Activated naive CD4-positive, alpha-beta T cell treated with anti-CD3 and anti-CD28 coated beads for 36 hours (primary cell): ENCODE data around the gene FBLN1. TPM values are rescaled to one million over a fixed set of nuclear protein-coding genes. Genes with fewer than 3 reads are reported as not detected.
"Not testable (repeated sequence)": the region's sequence is repeated elsewhere in the genome, so short reads cannot be mapped to it uniquely, and the experiment has no call there.

ENCODE experiments used
- CTCF ChIA-PET: fragments of 350-600 bp; sonication (Branson Sonifier 250); formaldehyde crosslinking; loops from one replicate; lab custom pipeline; 2021; ENCODE audit warnings: antibody characterized with exemption; lab: Charles Lee
- DNase-seq: peaks from one replicate; pipeline ENCODE4 v3.0.0-alpha.2; 2020
- H3K27ac Mint-ChIP-seq: one replicate; pipeline ENCODE4 v1.8.0; 2021; ENCODE audit warnings: mild to moderate bottlenecking, mixed read lengths
- H3K27me3 Mint-ChIP-seq: one replicate; pipeline ENCODE4 v1.8.0; 2021; ENCODE audit warnings: low read depth, mixed read lengths
- H3K36me3 Mint-ChIP-seq: one replicate; pipeline ENCODE4 v1.8.0; 2021; ENCODE audit warnings: low read depth, mixed read lengths
- H3K4me1 Mint-ChIP-seq: one replicate; pipeline ENCODE4 v1.8.0; 2021; ENCODE audit warnings: low read depth, mixed read lengths
- H3K4me3 Mint-ChIP-seq: one replicate; pipeline ENCODE4 v1.8.0; 2021; ENCODE audit warnings: mild to moderate bottlenecking, moderate library complexity, mixed read lengths
- H3K9me3 Mint-ChIP-seq: one replicate; pipeline ENCODE4 v1.8.0; 2021; ENCODE audit warnings: mixed read lengths
- intact Hi-C: fragments of 100-400 bp; cut with micrococcal nuclease; formaldehyde crosslinking; loops from one replicate; pipeline ENCODE4 v1.15.1; 2023
- total RNA-seq, 2 experiments: library from RNA; stranded (reverse); gene quantifications; one replicate each; pipeline ENCODE4 v1.2.3, GENCODE V29; 2021

Gene FBLN1, protein sequence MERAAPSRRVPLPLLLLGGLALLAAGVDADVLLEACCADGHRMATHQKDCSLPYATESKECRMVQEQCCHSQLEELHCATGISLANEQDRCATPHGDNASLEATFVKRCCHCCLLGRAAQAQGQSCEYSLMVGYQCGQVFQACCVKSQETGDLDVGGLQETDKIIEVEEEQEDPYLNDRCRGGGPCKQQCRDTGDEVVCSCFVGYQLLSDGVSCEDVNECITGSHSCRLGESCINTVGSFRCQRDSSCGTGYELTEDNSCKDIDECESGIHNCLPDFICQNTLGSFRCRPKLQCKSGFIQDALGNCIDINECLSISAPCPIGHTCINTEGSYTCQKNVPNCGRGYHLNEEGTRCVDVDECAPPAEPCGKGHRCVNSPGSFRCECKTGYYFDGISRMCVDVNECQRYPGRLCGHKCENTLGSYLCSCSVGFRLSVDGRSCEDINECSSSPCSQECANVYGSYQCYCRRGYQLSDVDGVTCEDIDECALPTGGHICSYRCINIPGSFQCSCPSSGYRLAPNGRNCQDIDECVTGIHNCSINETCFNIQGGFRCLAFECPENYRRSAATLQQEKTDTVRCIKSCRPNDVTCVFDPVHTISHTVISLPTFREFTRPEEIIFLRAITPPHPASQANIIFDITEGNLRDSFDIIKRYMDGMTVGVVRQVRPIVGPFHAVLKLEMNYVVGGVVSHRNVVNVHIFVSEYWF
- total RNA-seq: not detected

DNA sequence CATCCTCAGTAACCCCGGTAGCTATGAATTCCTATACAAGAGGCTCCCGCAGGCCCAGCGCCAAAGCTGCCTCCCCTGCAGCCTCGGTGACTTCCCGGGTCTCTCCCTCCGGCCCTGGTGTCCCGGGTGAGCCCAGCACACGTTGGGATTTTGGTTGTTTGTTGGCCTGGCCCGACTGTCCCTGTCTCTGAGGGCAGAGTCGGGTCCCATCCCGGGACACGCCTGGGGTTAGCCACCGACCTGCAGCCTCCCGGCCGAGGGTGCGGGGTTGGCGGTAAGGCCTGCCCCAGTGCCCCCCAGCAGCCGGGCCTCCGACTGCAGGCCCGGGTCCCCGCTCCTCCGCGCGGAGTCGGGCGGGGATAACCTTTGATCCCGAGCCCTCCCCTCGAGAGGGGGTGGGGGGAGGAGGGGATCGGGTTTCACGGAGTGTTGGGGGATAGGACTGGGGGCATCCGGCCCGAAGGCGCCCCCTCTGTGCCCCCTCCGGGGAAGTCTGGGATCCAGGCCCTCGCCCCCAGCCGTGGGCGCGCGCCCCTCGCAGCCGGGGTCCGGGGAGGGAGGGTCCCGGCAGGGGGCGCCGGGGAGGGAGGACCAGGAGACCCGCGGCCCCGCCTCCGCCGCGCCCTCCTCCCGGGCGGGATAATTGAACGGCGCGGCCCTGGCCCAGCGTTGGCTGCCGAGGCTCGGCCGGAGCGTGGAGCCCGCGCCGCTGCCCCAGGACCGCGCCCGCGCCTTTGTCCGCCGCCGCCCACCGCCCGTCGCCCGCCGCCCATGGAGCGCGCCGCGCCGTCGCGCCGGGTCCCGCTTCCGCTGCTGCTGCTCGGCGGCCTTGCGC, at the start of gene FBLN1:
FBLN1 (plus strand) TSS at position 669 of the 835 bp plus-strand sequence; CDS start at position 772, 103 bp downstream.
- Mint-ChIP-seq H3K27ac (no peak within 1 kb of the TSS), H3K4me3 (peak within 1 kb of the TSS; percentile 12), H3K27me3 (peaks cover 35% of the 10 kb centered on the region), H3K9me3 (no peaks in the 10 kb centered on the region), H3K36me3 (no peaks in the 10 kb centered on the region), H3K4me1 (peaks cover 8% of the 10 kb centered on the region)
- no peak for DNase-seq
- CTCF ChIA-PET: interaction anchor here (0.6 kb wide), 2 partner anchors 28 to 1060 kb away, joined by 3 read pairs; no protein-coding TSS in a partner anchor
- intact Hi-C loops: no loop called here

DNA sequence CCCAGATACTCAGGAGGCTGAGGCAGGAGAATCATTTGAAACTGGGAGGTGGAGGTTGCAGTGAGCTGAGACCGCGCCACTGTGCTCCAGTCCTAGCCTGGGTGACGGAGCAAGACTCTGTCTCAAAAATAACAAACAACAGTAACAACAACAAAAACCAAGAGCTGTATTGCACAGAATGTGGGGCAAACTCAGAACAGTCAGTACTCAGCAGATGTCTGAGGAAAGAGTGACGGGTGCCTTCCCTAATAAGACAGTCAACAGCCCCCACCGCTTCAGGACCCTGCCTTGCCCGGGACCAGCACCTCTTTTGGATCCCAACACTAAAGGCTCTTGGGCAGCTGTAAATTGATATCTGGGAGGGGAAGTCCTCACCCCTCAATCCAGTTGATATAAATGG, 48.9 kb upstream of the FBLN1 start:
- intact Hi-C loops: no loop called here
- Mint-ChIP-seq H3K4me3 (no peak overlapping the region), H3K9me3 (no peaks in the 10 kb centered on the region), H3K36me3 (no peaks in the 10 kb centered on the region), H3K4me1 (no peaks in the 10 kb centered on the region), H3K27me3 (no peaks in the 10 kb centered on the region), H3K27ac (no peak overlapping the region)
- no peak for DNase-seq
- CTCF ChIA-PET: no interaction called here

DNA sequence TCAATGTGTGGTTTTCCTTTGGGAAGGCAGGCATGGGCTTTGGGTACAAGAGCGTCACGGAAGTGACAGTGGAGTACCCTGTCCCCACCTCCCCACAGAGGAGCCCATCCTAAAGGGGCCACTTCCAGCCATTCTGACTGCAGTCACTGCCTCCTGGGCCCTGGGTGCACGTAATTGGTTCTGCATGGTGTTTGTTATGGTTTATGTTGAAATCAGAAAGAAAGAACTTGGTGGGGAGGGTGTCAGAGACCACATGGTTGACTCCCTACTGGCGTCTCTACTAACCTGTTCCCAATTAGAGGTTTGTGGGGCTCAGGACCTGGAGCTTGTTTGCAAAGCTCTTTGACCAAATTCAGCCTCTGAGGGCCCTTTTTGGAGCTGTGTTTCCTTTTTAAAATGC, 48.4 kb upstream of the FBLN1 start:
- CTCF ChIA-PET: no interaction called here

DNA sequence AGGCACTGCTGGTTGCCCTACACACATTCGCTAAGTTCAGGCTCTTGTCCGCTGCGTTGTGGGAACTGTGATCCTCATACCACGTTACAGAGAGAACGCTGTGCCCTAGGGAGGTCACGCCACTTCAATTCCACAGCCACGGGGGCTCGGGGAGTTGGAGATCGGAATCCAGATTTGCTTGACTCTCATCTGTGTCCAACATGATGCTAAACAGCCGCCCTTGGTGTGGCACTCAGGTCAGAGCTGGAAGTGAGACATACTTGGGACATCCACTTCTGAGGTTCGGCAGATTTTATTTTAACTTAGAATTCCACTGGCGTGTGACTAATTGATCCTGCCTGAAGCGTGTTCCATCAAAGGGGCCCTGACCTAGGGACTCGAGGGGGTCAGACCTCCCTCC, 47.5 kb upstream of the FBLN1 start:
- no peaks in the 10 kb centered on the region for H3K36me3 Mint-ChIP-seq
- H3K27ac Mint-ChIP-seq: no peak overlapping the region
- DNase-seq: no peak
- no peaks in the 10 kb centered on the region for H3K9me3 Mint-ChIP-seq
- CTCF ChIA-PET: no interaction called here
- intact Hi-C loops: no loop called here
- no peak overlapping the region for H3K4me3 Mint-ChIP-seq
- no peaks in the 10 kb centered on the region for H3K27me3 Mint-ChIP-seq
- no peaks in the 10 kb centered on the region for H3K4me1 Mint-ChIP-seq

More for the DNA sequence above, 48.4 kb upstream of the FBLN1 start:
- no peaks in the 10 kb centered on the region for H3K27me3 Mint-ChIP-seq
- DNase-seq: no peak
- H3K4me3 Mint-ChIP-seq: no peak overlapping the region
- no peaks in the 10 kb centered on the region for H3K36me3 Mint-ChIP-seq
- H3K9me3 Mint-ChIP-seq: no peaks in the 10 kb centered on the region
- H3K4me1 Mint-ChIP-seq: no peaks in the 10 kb centered on the region
- intact Hi-C loops: no loop called here
- H3K27ac Mint-ChIP-seq: no peak overlapping the region

DNA sequence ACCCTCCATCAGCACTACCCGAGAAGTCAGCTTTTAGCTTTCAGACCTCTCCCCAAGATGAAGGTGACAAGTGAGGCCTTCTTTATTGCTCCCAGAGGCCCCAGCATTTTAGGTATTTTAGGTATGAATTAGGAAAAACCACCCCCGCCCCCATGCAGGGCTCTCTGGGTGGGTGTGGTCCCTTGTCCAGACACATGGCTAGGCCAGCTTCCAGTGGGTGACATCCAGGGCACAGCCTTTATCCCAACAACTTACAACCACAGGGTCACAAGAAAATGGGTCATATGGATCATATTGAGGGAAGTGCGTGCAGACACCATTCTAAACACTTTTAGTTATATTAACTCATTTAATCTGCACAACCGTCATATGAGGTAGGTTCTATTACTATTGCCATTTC, 47.1 kb upstream of the FBLN1 start:
- H3K27me3 Mint-ChIP-seq: no peaks in the 10 kb centered on the region
- H3K4me1 Mint-ChIP-seq: no peaks in the 10 kb centered on the region
- no peak overlapping the region for H3K27ac Mint-ChIP-seq
- DNase-seq: no peak
- H3K4me3 Mint-ChIP-seq: no peak overlapping the region
- CTCF ChIA-PET: interaction anchor here (1.9 kb wide), 1 partner anchor 99 kb away, joined by 5 read pairs; no protein-coding TSS in a partner anchor
- no peaks in the 10 kb centered on the region for H3K9me3 Mint-ChIP-seq
- no peaks in the 10 kb centered on the region for H3K36me3 Mint-ChIP-seq
- intact Hi-C loops: no loop called here

DNA sequence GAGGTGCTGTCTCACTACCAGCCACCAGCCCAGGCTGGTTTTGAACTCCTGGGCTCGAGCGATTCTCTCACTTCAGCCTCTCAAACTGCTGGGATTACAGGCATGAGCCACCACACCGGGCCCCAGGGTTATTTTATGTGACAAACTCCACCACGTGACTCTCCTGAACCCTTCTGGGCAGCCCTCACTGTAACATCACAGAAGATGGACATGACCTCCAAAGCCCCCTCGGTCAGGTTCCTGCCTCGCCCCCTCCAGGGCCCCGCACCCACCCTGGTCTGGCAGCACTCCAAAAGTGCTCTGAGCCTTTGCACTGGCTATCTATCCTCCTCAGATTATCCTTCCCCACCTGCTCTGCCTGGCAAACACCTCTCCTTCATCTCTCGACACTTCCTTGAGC, 45.9 kb upstream of the FBLN1 start:
- H3K36me3 Mint-ChIP-seq: no peaks in the 10 kb centered on the region
- intact Hi-C loops: no loop called here

DNA sequence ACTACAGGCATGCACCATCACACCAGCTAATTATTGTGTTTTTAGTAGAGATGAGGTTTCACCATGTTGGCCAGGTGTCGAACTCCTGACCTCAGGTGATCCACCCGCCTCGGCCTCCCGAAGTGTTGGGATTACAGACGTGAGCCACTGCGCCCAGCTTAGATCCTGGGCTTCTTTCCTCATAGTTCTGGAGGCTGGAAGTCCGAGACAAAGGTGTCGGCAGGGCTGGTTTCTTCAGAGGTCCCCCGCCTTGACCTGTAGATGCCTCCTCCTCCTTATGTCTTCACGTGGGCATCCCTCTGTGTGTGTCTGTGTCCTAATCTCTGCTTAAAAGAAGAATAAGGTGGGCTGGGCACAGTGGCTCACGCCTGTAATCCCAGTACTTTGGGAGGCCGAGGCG, 44.2 kb upstream of the FBLN1 start:
- no peak for DNase-seq
- Mint-ChIP-seq H3K9me3 (no peaks in the 10 kb centered on the region), H3K27ac (no peak overlapping the region), H3K4me1 (no peaks in the 10 kb centered on the region), H3K4me3 (no peak overlapping the region), H3K27me3 (no peaks in the 10 kb centered on the region), H3K36me3 (no peaks in the 10 kb centered on the region)
- intact Hi-C loops: no loop called here
- CTCF ChIA-PET: no interaction called here

More for the DNA sequence above, 45.9 kb upstream of the FBLN1 start:
- DNase-seq: no peak
- CTCF ChIA-PET: interaction anchor here (1.9 kb wide), 1 partner anchor 97 kb away, joined by 5 read pairs; no protein-coding TSS in a partner anchor
- Mint-ChIP-seq H3K27me3 (no peaks in the 10 kb centered on the region), H3K4me1 (no peaks in the 10 kb centered on the region), H3K27ac (no peak overlapping the region), H3K9me3 (no peaks in the 10 kb centered on the region), H3K4me3 (no peak overlapping the region)

DNA sequence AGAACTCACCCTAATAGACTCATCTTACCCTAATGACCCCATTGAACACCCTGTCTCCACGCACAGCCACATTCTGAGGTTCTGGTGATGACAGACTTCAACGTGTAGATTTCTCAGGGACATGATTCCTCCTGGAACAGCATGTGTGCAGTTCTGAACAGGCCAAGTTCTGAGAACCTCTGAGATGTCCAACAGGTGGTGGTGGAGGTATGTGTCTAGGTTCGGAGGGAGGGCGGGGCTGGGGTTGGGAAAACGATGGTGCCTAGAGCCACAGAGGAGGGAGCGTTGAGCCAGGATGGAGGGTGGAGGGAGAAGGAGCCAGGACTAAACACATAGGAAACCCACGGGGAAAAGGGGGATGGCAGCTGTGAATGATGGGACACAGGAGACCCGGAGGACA, 43.4 kb upstream of the FBLN1 start:
- Mint-ChIP-seq H3K27me3 (no peaks in the 10 kb centered on the region), H3K9me3 (no peaks in the 10 kb centered on the region), H3K27ac (no peak overlapping the region), H3K4me1 (no peaks in the 10 kb centered on the region), H3K4me3 (no peak overlapping the region), H3K36me3 (no peaks in the 10 kb centered on the region)
- DNase-seq: no peak
- CTCF ChIA-PET: no interaction called here
- intact Hi-C loops: no loop called here

DNA sequence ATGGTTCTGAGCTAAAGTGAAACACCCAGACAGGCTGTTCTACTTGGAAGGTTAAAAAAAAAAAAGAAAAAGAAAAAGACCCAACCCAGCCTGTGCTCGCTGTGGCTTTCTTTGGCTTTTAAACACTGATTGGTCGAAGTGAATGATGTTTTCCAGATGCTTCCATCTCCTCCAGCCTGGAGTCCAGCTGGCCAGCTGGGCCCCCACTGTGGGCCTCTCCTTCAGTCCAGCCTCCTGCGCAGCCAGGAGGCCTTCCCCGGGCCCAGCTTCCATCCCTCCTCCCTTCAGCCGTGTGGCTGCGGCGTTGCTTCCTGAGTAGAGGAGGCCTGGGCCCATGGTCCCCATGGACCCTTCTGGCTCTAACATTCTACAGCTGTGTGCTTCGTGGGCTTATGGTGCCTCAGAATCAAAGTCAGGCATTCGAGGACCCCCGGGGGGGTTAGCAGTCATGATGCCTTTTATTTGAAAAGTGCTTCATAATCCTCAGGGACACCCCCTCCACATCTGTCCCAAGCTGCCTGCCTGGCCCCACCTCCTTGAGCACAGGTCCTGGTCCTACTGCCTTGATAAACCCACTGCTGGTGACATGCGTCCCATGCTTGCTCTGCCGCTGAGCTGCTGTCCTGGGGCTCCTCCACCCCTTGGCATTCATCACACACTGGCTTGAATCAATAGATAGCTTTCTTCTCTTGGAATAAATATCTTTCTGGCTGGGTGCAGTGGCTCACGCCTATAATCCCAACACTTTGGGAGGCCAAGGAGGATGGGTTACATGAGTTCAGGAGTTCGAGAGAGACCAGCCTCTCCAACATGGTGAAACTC, 42.2 kb upstream of the FBLN1 start:
- CTCF ChIA-PET: no interaction called here
- intact Hi-C loops: no loop called here
- no peaks in the 10 kb centered on the region for H3K36me3 Mint-ChIP-seq
- no peak for DNase-seq
- H3K27ac Mint-ChIP-seq: no peak overlapping the region
- no peaks in the 10 kb centered on the region for H3K9me3 Mint-ChIP-seq
- no peak overlapping the region for H3K4me3 Mint-ChIP-seq
- H3K27me3 Mint-ChIP-seq: no peaks in the 10 kb centered on the region
- no peaks in the 10 kb centered on the region for H3K4me1 Mint-ChIP-seq

DNA sequence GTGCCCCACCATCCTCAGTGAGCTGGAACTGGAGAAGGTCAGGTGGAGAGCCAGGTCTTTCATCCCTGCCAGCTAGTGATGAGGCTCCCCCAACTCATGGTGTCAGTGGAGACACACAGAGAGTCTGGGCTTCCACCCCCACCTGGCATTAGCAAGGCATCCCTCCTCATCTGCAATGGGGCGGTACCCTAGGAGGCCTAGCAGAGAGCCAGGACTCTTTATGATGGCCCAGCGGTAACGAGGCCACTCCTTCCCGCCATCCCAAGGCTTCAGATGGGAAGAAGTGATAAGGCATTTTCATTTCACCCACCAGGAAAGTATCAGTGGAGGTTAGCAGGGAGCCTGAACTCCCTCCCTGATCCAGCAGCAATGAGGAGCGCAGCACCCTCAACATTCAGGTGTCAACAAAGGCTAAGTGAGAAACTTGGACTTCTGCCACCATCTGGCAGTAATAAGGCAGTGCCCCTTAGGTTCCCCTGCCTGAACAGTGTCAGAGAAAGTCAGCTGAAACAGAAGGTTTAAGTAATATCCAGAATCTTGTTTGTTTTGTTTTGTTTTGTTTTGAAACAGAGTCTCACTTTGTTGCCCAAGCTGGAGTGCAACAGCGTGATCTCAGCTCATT, 40.5 kb upstream of the FBLN1 start:
- Mint-ChIP-seq H3K36me3 (no peaks in the 10 kb centered on the region), H3K27me3 (peaks cover 2% of the 10 kb centered on the region), H3K4me1 (no peaks in the 10 kb centered on the region), H3K4me3 (no peak overlapping the region), H3K27ac (no peak overlapping the region), H3K9me3 (peaks cover 4% of the 10 kb centered on the region)
- CTCF ChIA-PET: interaction anchor here (0.6 to 0.7 kb wide), 2 partner anchors 20 to 92 kb away, joined by 3 read pairs; no protein-coding TSS in a partner anchor
- DNase-seq: no peak
- intact Hi-C loops: no loop called here

DNA sequence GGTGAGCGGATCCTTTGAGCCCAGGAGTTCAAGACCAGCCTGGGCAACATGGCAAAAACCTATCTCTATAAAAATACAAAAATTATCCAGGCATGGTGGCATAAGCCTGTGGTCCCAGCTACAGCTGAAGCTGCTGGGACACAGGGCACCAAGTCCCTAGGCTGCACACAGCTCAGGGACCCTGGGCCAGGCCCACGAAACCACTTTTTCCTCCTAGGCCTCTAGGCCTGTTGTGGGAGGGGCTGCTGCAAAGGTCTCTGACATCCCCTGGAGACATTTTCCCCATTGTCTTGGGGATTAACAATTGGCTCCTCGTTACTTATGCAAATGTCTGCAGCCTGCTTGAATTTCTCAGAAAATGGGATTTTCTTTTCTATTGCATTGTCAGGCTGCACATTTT, 39.0 kb upstream of the FBLN1 start:
- H3K4me3 Mint-ChIP-seq, H3K4me1 Mint-ChIP-seq, DNase-seq, H3K9me3 Mint-ChIP-seq, H3K27me3 Mint-ChIP-seq, CTCF ChIA-PET, H3K36me3 Mint-ChIP-seq, H3K27ac Mint-ChIP-seq, intact Hi-C loops: not testable (repeated sequence)
